Inflammatory macrophage treated with lipopolysaccharide for 4 hours (primary cell): Measurements from ENCODE around the gene CNNM1.
A peak's percentile ranks its signal among the peaks of the same experiment; 100 is the strongest.

Source experiments
- DNase-seq: peaks from one replicate; pipeline ENCODE4 v3.0.0-alpha.2; 2020

CNNM1 gene

GRCh38 chr10:99329304-99329553, at the start of gene CNNM1:
Gene CNNM1, plus strand, starts transcription at chr10:99329356. Its CDS starts 32 bp downstream, at chr10:99329388.
- no peak for DNase-seq

DNA sequence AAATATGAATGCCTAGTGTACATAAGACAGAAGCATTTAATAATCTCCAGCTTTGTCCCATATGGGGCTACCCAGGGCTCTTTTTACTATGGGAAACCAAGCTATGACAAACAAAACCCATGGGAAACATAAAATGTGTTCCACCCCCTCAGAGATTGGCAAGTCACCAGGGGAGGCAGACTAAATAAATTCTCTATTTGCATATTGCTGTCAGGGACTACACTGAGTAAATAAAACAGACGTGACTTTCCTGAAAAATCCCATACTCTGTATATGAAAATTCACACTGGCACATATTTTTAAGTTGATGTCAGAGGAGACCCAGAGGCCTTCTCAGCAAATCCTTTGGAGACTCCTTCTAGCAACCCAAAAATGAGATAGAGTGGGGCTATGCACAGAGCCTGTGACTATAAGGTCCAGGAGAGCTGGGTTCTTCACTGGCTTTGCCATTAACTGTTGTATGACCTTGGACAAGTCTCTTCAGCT, 49.5 kb upstream of the CNNM1 start:
- DNase-seq: no peak

- no peak for DNase-seq
Measured at GRCh38 chr10:99280472-99280871, 48.7 kb upstream of the CNNM1 start.

GRCh38 chr10:99285881-99286280, 43.3 kb upstream of the CNNM1 start:
- no peak for DNase-seq

DNA sequence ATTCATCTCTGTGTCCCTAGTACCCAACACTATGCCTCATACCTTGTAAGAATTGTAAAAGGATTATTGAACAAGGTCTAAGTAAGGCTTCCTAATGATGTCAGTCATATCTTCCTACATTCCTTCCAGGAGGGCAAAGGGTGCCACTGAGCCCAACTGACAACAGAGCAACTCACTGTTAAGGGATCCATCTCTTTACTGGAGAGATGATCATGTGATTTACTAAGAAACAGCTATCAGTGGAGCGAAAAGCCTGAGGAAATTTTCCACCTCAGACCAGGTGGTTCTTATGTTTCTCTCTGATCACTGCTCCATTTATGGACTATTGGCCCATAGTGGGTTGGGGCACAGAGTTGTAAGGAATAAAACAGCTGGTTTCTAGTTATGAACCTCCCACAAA, 38.9 kb upstream of the CNNM1 start:
- DNase-seq: no peak

- DNase-seq: no peak
Measured at GRCh38 chr10:99292159-99292558, 37.0 kb upstream of the CNNM1 start.

DNA sequence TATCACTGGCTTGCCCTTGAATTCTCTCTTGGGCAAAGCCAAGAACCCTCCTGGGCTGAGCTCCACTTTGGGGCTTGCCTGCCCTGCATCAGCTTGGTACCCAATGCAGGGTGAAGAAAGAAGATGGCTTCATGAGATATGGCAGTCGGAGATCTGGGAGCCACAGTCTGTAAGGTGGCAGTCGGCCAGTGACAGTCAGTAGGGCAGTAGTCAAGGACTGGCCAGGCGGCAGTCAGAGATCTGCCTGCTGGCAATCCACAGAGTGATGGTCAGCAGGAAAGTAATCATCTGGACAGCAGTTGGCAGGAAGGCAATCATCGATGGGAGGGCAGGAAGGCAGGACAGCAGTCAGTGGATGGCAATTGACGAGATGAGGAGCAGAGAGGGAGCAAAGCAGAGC, 32.6 kb upstream of the CNNM1 start:
- no peak for DNase-seq

- no peak for DNase-seq
Measured at GRCh38 chr10:99297033-99297432, 32.1 kb upstream of the CNNM1 start.

- no peak for DNase-seq
Measured at GRCh38 chr10:99303899-99304861, 25.0 kb upstream of the CNNM1 start.

GRCh38 chr10:99304862-99305229, 24.3 kb upstream of the CNNM1 start:
- no peak for DNase-seq

DNA sequence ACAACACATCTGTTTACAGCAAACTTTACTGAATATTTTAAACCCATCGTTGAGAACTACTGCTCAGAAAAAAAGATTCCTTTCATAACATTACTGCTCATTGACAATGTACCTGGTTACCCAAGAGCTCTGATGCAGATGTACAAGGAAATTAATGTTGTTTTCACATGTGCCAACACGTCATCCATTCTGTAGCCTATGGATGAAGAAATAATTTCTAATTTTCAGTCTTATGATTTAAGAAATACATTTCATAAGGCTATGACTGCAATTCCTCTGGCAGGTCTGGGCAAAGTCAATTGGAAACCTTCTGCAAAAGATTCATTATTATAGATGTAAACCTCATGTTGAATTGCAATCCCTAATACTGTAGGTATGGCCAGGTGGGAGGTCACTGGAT, 16.7 kb upstream of the CNNM1 start:
- DNase-seq: no peak

DNA sequence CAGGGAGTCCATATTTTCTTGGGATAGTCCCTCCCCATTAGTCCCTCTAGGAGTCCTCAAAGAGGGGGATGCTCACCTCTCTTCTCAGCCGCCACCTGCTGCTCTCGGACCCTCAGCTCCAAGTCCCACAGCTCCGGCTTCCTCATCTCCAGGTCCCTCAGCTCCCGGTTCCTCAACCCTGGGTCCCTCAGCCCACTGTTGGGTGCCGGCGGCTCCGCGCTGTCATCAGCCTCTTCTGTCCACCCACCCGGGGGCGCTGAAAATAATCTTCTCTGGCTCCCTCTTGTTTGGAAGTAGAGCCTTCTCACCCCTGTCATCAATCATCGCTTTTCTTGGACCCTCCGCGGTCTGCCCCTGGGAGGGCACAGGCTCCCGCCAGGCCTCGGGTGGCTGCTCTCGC, 13.3 kb upstream of the CNNM1 start:
- no peak for DNase-seq

DNA sequence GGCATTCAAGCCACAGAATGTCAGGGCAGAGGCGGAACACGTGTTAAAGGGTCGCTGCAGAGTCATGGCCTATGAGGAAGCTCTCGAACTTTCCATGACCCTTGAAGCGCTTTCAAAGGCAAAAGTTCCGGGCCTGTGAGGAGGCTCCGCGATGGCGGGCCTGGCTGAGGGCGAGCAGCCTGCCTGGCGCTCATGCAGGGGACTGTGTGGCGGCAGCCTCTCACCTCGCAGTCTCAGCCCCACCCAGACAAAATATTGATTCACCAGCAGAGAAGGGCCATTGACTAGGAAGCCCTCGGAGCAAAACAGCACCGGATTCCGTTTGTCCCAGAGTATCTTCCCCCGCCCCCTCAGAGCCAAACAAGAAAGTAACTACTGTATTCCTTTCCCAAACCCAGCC, 12.8 kb upstream of the CNNM1 start:
- no peak for DNase-seq

DNA sequence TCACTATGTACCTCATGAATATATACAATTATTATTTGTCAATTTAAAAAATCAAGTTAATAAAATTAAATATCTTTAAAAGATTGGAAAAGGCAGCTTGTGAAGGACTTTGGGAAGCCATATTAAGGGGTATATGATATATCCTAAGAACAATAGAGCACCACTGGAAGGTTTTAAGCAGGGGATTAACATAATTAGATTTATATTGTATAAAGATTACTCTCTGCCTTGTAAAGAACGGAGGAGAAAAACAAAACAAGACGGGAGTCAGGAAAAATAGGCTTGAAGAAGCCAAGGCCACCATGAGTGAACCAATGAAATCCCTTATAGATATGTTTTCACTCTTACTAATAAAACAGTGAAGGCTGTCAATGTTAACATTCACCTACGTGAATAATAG, 11.1 kb upstream of the CNNM1 start:
- DNase-seq: no peak

DNA sequence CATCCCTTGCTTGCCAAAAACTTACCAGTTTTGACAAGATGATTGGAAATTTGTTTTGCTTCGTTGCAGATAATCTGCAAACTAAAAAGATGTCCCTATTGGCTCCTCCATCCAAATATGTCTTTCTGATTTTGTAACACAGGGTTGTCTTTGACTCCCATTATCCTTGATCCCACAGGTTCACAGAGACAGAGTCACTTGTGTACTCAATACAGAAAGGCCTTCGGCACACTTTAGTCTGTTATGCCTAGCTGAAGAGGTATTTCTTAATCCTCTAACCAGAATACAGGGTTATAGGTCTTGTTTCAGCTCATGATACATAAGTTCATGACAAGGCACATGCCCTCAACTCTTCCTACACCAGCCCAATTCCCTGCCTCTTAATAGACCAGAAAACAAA, 10.7 kb upstream of the CNNM1 start:
- DNase-seq: no peak

- peak; percentile 0 for DNase-seq
Measured at GRCh38 chr10:99325281-99325680, 3.9 kb upstream of the CNNM1 start.

DNA sequence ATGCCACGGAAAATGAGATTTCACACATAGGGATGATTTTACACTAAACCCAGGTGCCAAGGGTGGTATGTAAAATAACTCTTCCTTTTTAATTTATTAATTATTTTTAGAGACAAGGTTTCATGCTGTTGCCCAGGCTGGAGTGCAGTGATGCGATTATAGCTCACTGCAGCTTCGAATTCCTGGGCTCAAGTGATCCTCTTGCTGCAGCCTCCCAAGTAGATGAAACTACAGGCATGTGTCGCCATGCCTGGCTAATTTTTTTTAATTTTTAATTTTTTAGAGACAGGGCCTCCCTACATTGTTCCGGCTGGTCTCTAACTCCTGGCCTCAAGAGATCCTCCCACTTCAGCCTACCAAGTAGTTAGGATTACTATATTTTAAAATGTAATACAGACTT, 2.3 kb upstream of the CNNM1 start:
- no peak for DNase-seq

GRCh38 chr10:99328579-99329303, 415 bp upstream of the CNNM1 start:
- DNase-seq: no peak

DNA sequence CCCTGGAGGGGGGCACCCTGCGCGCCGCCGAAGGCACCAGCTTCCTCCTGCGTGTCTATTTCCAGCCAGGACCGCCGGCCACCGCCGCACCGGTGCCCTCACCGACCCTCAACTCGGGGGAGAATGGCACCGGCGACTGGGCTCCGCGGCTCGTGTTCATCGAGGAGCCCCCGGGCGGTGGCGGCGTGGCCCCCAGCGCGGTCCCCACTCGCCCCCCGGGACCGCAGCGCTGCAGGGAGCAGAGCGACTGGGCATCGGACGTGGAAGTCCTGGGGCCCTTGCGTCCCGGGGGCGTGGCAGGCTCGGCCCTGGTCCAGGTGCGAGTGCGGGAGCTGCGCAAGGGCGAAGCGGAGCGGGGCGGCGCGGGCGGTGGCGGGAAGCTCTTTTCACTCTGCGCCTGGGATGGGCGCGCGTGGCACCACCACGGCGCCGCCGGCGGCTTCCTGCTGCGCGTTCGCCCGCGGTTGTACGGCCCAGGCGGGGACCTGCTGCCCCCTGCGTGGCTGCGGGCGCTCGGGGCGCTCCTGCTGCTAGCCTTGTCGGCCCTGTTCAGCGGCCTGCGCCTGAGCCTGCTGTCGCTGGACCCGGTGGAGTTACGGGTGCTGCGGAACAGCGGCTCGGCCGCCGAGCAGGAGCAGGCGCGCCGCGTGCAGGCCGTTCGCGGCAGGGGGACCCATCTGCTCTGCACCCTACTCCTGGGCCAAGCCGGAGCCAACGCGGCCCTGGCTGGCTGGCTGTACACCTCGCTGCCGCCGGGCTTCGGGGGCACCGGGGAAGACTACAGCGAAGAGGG, 594 bp downstream of the CNNM1 start:
- DNase-seq: no peak

DNA sequence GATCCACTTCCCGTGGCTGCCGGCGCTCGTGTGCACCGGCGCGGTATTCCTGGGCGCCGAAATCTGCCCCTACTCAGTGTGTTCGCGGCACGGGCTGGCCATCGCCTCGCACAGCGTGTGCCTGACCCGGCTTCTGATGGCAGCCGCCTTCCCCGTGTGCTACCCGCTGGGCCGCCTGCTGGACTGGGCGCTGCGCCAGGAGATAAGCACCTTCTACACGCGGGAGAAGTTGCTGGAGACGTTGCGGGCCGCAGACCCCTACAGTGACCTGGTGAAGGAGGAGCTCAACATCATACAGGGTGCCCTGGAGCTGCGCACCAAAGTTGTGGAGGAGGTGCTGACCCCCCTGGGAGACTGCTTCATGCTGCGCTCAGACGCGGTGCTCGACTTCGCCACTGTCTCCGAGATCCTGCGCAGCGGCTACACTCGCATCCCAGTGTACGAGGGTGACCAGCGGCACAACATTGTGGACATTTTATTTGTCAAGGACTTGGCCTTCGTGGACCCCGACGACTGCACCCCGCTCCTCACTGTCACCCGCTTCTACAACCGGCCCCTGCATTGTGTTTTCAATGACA, 1.3 kb downstream of the CNNM1 start:
- no peak for DNase-seq

GRCh38 chr10:99331207-99331803, 2.1 kb downstream of the CNNM1 start:
- no peak for DNase-seq

DNA sequence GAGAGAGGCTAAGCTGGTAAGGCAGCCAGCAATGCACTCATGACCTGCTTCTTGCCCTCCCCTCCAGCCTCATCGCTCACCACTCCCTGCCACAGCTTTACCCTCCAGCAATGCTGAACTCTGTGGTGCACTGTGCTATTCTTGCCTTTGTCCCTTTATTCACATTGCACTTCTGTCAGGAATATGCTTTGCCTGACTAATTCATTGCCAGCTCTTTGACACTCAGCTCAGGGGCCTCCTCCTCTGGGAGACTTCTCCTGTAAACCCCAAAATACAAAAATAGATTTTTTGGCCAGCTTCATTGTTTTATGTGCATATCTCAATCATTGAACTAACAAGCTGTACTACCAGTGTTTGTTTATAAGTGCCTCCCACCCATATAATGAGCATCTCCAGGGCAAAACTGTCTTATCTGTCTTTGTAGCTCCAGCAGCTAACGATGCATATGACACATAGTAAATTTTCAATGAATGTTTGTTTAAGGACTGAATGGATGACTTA, 8.2 kb downstream of the CNNM1 start:
- DNase-seq: no peak

GRCh38 chr10:99337901-99338300, 8.7 kb downstream of the CNNM1 start:
- DNase-seq: no peak
